Osteoblast (primary cell): ENCODE data around the gene PIK3R3. TPM values are rescaled to one million over a fixed set of nuclear protein-coding genes. Genes with fewer than 3 reads are reported as not detected.

Source experiments
- DNase-seq: peaks from one replicate; pipeline ENCODE4 v3.0.0; 2011; ENCODE audit warnings: low spot score, mixed read lengths; ENCODE audit not compliant: insufficient read length; ENCODE audit errors: missing footprints
- H2AFZ ChIP-seq: 2 replicates; pipeline ENCODE4 v1.6.0; 2011; ENCODE audit warnings: mild to moderate bottlenecking, low read length
- H3K27ac ChIP-seq: 2 replicates; pipeline ENCODE4 v1.5.1; 2011; ENCODE audit warnings: mild to moderate bottlenecking, low read depth, low read length, moderate library complexity
- H3K27me3 ChIP-seq: 2 replicates; pipeline ENCODE4 v1.6.0; 2012; ENCODE audit warnings: mild to moderate bottlenecking, control low read depth, inconsistent platforms, low read length, moderate library complexity; ENCODE audit not compliant: insufficient read depth
- H3K36me3 ChIP-seq: 2 replicates; pipeline ENCODE4 v1.5.1; 2011; ENCODE audit warnings: mild to moderate bottlenecking, low read length, control low read depth, moderate library complexity; ENCODE audit not compliant: insufficient read depth
- H3K4me1 ChIP-seq: 2 replicates; pipeline ENCODE4 v1.5.1; 2011; ENCODE audit warnings: mild to moderate bottlenecking, low read length, control low read depth, moderate library complexity; ENCODE audit not compliant: insufficient read depth
- H3K4me2 ChIP-seq: 2 replicates; pipeline ENCODE4 v1.6.0; 2011; ENCODE audit warnings: mild to moderate bottlenecking, low read length; ENCODE audit not compliant: insufficient read depth
- H3K4me3 ChIP-seq: fragments of 200-600 bp; sonication (generic); 3 replicates; pipeline ENCODE4 v1.5.1; 2012; ENCODE audit warnings: mild to moderate bottlenecking, low read length, inconsistent platforms; ENCODE audit not compliant: insufficient read depth
- H3K79me2 ChIP-seq: 2 replicates; pipeline ENCODE4 v1.6.0; 2012; ENCODE audit warnings: mild to moderate bottlenecking, low read length, control low read depth, inconsistent platforms; ENCODE audit not compliant: insufficient read depth
- H3K9me3 ChIP-seq: 2 replicates; pipeline ENCODE4 v1.5.1; 2011; ENCODE audit warnings: low read depth, low read length, control low read depth
- H4K20me1 ChIP-seq: 2 replicates; pipeline ENCODE4 v1.6.0; 2012; ENCODE audit warnings: mild to moderate bottlenecking, low read length, control low read depth; ENCODE audit not compliant: insufficient read depth
- CTCF ChIP-seq: IDR thresholded peaks from 2 replicates; pipeline ENCODE4 v1.5.1; 2011; ENCODE audit warnings: mild to moderate bottlenecking, low read depth, low read length, moderate library complexity; ENCODE audit errors: extremely low read depth
- total RNA-seq: library from RNA; depleted of rRNA; stranded (reverse); fragments of >200 nt; gene quantifications from 2 replicates; pipeline ENCODE4 v1.2.3, GENCODE V29; 2012

Gene PIK3R3
- total RNA-seq, 1 donor = 4.0 TPM

DNA sequence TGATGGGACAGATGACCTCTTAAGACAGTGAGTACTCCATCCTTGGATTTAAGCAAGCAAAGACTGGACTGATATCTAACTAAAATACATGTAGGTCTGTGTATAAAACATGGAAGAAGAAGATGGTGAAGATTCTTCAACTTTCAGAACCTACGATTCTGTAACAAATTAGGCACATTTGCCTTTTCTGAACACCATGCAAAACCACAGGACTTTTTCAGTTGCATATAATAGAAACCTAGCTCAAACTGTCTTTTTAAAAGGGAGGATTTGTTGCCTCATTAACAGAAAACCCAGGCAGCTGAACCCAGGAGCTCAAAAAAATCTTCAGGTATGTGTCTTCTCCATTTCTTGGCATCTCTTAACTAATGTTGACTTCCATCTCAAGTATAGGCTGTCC is 27.8 kb upstream of the PIK3R3 start:
- Histone ChIP-seq H3K9me3 (no peaks in the 10 kb centered on the region), H3K4me2 (no peak overlapping the region), H2AFZ (no peak overlapping the region), H3K4me1 (no peaks in the 10 kb centered on the region), H3K36me3 (no peaks in the 10 kb centered on the region), H4K20me1 (no peaks in the 10 kb centered on the region), H3K79me2 (no peaks in the 10 kb centered on the region), H3K4me3 (no peak overlapping the region), H3K27ac (no peak overlapping the region), H3K27me3 (no peaks in the 10 kb centered on the region)
- no peak for TF ChIP-seq CTCF
- DNase-seq = no peak

- Histone ChIP-seq H3K4me1 (no peaks in the 10 kb centered on the region), H3K27ac (no peak overlapping the region), H3K4me2 (no peak overlapping the region), H3K27me3 (no peaks in the 10 kb centered on the region), H3K79me2 (no peaks in the 10 kb centered on the region), H2AFZ (no peak overlapping the region), H3K9me3 (no peaks in the 10 kb centered on the region), H4K20me1 (no peaks in the 10 kb centered on the region), H3K4me3 (no peak overlapping the region), H3K36me3 (no peaks in the 10 kb centered on the region)
- TF ChIP-seq CTCF = no peak
- DNase-seq = no peak
These were observed 27.1 kb upstream of the PIK3R3 start for GRCh38 chr1:46159516-46159915.

- peaks cover 2% of the 10 kb centered on the region for H3K4me1 ChIP-seq
- no peaks in the 10 kb centered on the region for H4K20me1 ChIP-seq
- no peak overlapping the region for H3K4me3 ChIP-seq
- no peaks in the 10 kb centered on the region for H3K36me3 ChIP-seq
- no peak for DNase-seq
- no peaks in the 10 kb centered on the region for H3K9me3 ChIP-seq
- H3K4me2 ChIP-seq = no peak overlapping the region
- no peak for TF ChIP-seq CTCF
- no peak overlapping the region for H3K27ac ChIP-seq
- H2AFZ ChIP-seq = no peak overlapping the region
- no peaks in the 10 kb centered on the region for H3K27me3 ChIP-seq
- no peaks in the 10 kb centered on the region for H3K79me2 ChIP-seq
These were observed 26.2 kb upstream of the PIK3R3 start for GRCh38 chr1:46158312-46159281.

GRCh38 chr1:46157916-46158311 is 25.5 kb upstream of the PIK3R3 start:
- Histone ChIP-seq H3K79me2 (no peaks in the 10 kb centered on the region), H3K27me3 (no peaks in the 10 kb centered on the region), H3K4me2 (no peak overlapping the region), H3K4me1 (peaks cover 5% of the 10 kb centered on the region), H3K4me3 (no peak overlapping the region), H2AFZ (no peak overlapping the region), H4K20me1 (no peaks in the 10 kb centered on the region), H3K9me3 (no peaks in the 10 kb centered on the region), H3K36me3 (no peaks in the 10 kb centered on the region), H3K27ac (no peak overlapping the region)
- TF ChIP-seq CTCF = no peak
- DNase-seq = no peak
